Aorta (tissue), 5 donors: ENCODE results near the gene NEUROG3. TPM values are rescaled to one million over a fixed set of nuclear protein-coding genes. Genes with fewer than 3 reads are reported as not detected.

Experiments used
- ATAC-seq: fragments of 200-7000 bp; cut with Tn5 transposase; one replicate; pipeline ENCODE4 v1.9.1; 2022; ENCODE audit warnings: moderate library complexity; ENCODE audit not compliant: low FRiP score
- DNase-seq, 2 donors: peaks; one replicate each; pipeline ENCODE4 v3.0.0-alpha.2; 2020
- H3K27ac ChIP-seq, 2 donors: one replicate each; pipeline ENCODE4 v1.5.1; 2013; ENCODE audit warnings: low read length in 2 of 2, mild to moderate bottlenecking in 2 of 2, moderate library complexity in 2 of 2, control low read depth in 1 of 2, inconsistent platforms in 1 of 2, low read depth in 1 of 2
- H3K27me3 ChIP-seq, 2 donors: one replicate each; pipeline ENCODE4 v1.6.1; 2013; ENCODE audit warnings: control low read depth in 1 of 2, low read length in 1 of 2, mild to moderate bottlenecking in 1 of 2, moderate library complexity in 1 of 2; ENCODE audit not compliant: insufficient read depth in 2 of 2, control insufficient read depth in 1 of 2
- H3K36me3 ChIP-seq, 2 donors: one replicate each; pipeline ENCODE4 v1.6.1; 2013; ENCODE audit warnings: control low read depth in 1 of 2, low read length in 1 of 2, mild to moderate bottlenecking in 1 of 2; ENCODE audit not compliant: insufficient read depth in 2 of 2, control insufficient read depth in 1 of 2
- H3K4me1 ChIP-seq, 2 donors: one replicate each; pipeline ENCODE4 v1.6.1; 2013; ENCODE audit warnings: low read length in 2 of 2, control low read depth in 1 of 2, mild to moderate bottlenecking in 1 of 2, moderate library complexity in 1 of 2; ENCODE audit not compliant: insufficient read depth in 2 of 2, control insufficient read depth in 1 of 2
- H3K4me3 ChIP-seq, 2 donors: one replicate each; pipeline ENCODE4 v1.5.1; 2013; ENCODE audit warnings: low read length in 2 of 2, control low read depth in 1 of 2, mild to moderate bottlenecking in 1 of 2
- H3K9me3 ChIP-seq: one replicate; pipeline ENCODE4 v1.6.1; 2013; ENCODE audit warnings: mild to moderate bottlenecking, low read length; ENCODE audit not compliant: control insufficient read depth
- WGBS, 2 donors: extraction: QIAGEN DNeasy Blood & Tissue Kit; methylation state at CpG; one replicate each; pipeline ENCODE4 v1.1.7; 2013; 5-methylcytosine and 5-hydroxymethylcytosine counted together
- intact Hi-C, 2 donors: fragments of 100-400 bp; cut with DNase I; formaldehyde crosslinking; loops; one replicate each; pipeline versions ENCODE4 v1.14.2 to v1.15.0; 2022
- polyA plus RNA-seq, 2 donors: library from polyadenylated mRNA; stranded (reverse); fragments of 200-250 nt; gene quantifications; one replicate each; pipeline ENCODE4 v1.2.3, GENCODE V29; 2013
- total RNA-seq, 2 donors: library from RNA; stranded (reverse); fragmentation: NEBNext Ultra II Directional; extraction: Animal tissue kit (Norgen Biotek cat#: 25700); gene quantifications; one replicate each; pipeline ENCODE4 v1.2.1, GENCODE V29; 2021
- donor health status: healthy with polysubstance abuse.
- donor health status: Bipolar disorder and iron deficiency.
- donor health status: DM: no; HTN: no; CAD: no.
- donor health status: DM: no; HTN: no; CAD: no.
- donor health status: DM: yes; HTN: yes; CAD: no.

Gene NEUROG3
- total and polyA plus RNA-seq, 4 donors, result 1.1 TPM; not detected in 3

DNA sequence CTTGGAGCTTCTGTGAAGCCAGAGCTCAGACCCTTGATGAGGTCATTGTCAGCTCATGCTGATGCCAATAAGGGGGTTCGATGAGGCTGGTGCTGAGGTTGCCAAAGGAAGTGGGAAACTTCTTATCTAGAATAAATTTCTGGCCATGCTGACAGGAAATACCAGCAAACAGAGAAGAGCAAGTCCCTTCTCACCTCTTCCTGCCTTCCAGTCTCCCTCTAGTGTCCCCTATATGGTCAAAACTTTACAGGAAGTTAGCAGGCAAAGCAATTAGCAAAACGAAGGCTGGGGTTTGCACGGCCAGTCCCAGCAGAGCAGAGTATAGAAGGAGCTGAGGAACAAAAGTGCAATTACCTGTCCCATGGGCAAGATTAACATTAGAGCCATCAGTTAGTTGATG, 15.1 kb upstream of the NEUROG3 start:
- DNase-seq (no peak), ATAC-seq (no peak)
- H3K9me3 ChIP-seq, result peaks cover 1% of the 10 kb centered on the region
- H3K36me3 ChIP-seq, result no peaks in the 10 kb centered on the region
- peaks cover 0 to 1% of the 10 kb centered on the region in 2 donors for H3K27me3 ChIP-seq
- no peak overlapping the region for H3K27ac ChIP-seq
- intact Hi-C loops, result no loop called here
- WGBS, 2 donors, result 24 to 37% methylated on average over 3 of the region's 3 CpGs
- H3K4me3 ChIP-seq, result no peak overlapping the region
- no peaks in the 10 kb centered on the region for H3K4me1 ChIP-seq

DNA sequence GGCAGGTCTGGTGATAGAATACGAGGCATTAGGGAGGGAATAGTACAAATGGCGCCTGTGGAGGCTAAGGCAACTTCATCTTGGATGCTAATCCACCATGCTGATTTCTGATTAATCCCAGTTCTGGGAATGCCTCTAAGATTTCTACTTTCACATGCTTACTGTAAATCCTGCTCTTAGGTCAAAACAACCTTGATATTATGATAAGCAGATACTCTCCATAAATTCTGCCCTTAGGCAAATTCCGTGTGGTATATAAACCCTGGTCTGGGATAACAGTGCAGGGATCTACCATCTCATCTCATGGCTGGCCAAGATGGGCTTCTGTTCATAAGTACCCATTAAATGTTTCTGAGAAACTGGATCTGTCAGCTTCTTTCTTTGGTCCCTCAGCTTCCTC, 11.4 kb upstream of the NEUROG3 start:
- H3K9me3 ChIP-seq, result peaks cover 1% of the 10 kb centered on the region
- no peaks in the 10 kb centered on the region for H3K4me1 ChIP-seq
- ATAC-seq (no peak), DNase-seq (no peak)
- 85 to 87% methylated on average over 3 of the region's 3 CpGs for WGBS, 2 donors
- no peak overlapping the region for H3K4me3 ChIP-seq
- no peaks in the 10 kb centered on the region for H3K36me3 ChIP-seq
- H3K27me3 ChIP-seq, result peaks cover 0 to 1% of the 10 kb centered on the region in 2 donors
- no peak overlapping the region for H3K27ac ChIP-seq
- intact Hi-C loops, result no loop called here

DNA sequence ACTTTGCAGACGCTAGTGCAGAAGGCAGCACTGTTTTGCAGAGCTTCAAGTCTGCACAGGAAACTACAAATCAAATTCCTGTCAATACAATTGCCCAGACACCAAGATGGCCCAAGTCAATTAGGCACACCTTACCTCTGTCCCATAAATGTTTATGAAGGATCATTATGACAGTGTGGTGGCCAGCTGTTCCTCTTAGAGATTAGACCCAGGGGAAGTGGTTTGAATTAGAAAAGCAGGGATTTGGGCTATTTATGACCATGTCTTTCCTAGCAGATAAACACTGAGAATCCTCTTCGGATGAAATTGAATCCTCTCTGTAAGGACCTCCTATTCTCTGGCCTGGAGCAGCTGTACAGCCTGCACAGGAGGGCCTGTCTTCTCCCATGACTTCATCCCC, 9.9 kb upstream of the NEUROG3 start:
- WGBS, 2 donors, result 35 to 49% methylated on average over 2 of the region's 2 CpGs
- H3K36me3 ChIP-seq, result no peaks in the 10 kb centered on the region
- no peaks in the 10 kb centered on the region for H3K4me1 ChIP-seq
- no peak overlapping the region for H3K27ac ChIP-seq
- H3K4me3 ChIP-seq, result no peak overlapping the region
- peaks cover 1% of the 10 kb centered on the region for H3K9me3 ChIP-seq
- intact Hi-C loops, result no loop called here
- DNase-seq (no peak), ATAC-seq (no peak)
- H3K27me3 ChIP-seq, result peaks cover 0 to 1% of the 10 kb centered on the region in 2 donors

DNA sequence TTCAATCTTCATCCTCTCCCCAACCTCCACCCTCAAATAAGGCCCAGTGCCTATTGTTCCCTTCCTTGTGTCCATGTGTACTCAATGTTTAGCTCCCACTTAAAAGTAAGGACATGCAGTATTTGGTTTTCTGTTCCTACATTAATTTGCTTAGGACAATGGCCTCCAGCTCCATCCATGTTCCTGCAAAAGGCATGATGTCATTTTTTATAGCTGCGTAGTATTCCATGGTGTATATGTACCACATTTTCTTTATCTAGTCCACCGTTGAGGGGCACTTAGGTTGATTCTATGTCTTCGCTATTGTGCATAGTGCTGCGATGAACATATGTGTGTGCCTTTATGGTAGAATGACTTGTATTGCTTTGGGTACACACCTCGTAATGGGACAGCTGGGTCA, 7.2 kb upstream of the NEUROG3 start:
- H3K27me3 ChIP-seq, result peaks cover 0 to 1% of the 10 kb centered on the region in 2 donors
- WGBS, 2 donors, result 72 to 85% methylated on average over 5 of the region's 5 CpGs
- intact Hi-C loops, result no loop called here
- H3K4me3 ChIP-seq, result no peak overlapping the region
- ATAC-seq (no peak), DNase-seq (no peak)
- H3K4me1 ChIP-seq, result no peaks in the 10 kb centered on the region
- H3K36me3 ChIP-seq, result no peaks in the 10 kb centered on the region
- no peak overlapping the region for H3K27ac ChIP-seq
- no peaks in the 10 kb centered on the region for H3K9me3 ChIP-seq

DNA sequence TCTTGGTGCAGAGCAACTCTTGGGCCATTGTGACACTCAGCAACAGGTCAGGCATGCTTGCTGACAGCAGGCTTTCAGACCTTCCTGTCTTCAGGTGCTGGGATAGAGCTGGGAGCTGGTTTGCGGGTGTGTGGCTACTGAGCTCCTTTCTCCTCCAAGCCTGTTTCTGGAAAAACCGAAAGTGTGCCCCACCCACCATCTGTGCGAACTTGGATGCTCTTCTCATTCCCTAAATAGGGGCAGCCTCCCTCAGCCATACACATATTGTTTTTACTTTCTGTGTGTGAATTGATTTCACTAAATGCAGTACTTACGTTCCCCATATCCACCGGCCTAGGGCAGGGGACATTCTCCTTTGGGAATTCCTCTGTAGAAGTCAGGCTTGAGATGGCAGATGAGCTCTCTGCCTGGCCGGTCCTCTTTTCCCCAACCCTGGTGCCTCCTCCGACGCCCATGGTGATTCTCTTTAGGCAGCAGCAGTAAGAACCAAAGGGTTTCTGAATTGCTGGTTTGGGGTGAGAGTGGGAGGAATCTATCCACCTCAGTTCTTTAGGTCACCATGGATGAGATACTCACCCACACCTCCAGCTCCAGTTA, 6.3 kb upstream of the NEUROG3 start:
- Histone ChIP-seq H3K4me3 (no peak overlapping the region), H3K4me1 (no peaks in the 10 kb centered on the region), H3K9me3 (no peaks in the 10 kb centered on the region), H3K27me3 (no peaks in the 10 kb centered on the region), H3K36me3 (no peaks in the 10 kb centered on the region), H3K27ac (no peak overlapping the region)
- intact Hi-C loops, result no loop called here
- 9 to 12% methylated on average over 8 of the region's 8 CpGs for WGBS, 2 donors
- ATAC-seq, result no peak
- DNase-seq, result no peak

DNA sequence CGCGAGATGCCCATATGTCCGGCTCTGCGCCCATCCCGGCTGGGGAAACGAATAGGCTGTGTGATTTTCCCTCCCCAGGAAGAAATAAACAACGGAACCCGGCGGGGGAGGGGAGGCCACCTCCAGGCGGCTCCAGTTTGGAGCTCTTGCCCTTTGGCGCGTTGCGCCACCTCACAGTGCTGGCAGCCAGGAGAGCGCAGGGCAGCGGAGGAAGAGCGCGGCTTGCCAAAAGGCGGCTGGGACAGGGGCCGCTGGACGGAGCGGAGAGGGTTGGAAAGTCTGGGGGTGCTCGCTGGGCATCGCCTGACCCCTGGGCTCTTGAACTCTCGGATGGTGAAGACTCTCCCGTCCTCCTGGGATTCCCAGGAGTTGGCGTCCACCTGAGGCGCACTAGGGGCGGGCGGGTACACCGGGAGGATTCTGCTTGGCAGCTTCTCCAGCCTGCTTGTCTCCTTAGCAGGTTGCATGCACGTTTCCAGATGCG, 5.3 kb upstream of the NEUROG3 start:
- ATAC-seq (no peak), DNase-seq (no peak)
- Histone ChIP-seq H3K27me3 (no peaks in the 10 kb centered on the region), H3K4me3 (no peak overlapping the region), H3K4me1 (no peaks in the 10 kb centered on the region), H3K27ac (no peak overlapping the region), H3K36me3 (no peaks in the 10 kb centered on the region), H3K9me3 (no peaks in the 10 kb centered on the region)
- WGBS, 2 donors, result 2% methylated on average over 27 to 32 of the region's 32 CpGs
- intact Hi-C loops, result no loop called here

DNA sequence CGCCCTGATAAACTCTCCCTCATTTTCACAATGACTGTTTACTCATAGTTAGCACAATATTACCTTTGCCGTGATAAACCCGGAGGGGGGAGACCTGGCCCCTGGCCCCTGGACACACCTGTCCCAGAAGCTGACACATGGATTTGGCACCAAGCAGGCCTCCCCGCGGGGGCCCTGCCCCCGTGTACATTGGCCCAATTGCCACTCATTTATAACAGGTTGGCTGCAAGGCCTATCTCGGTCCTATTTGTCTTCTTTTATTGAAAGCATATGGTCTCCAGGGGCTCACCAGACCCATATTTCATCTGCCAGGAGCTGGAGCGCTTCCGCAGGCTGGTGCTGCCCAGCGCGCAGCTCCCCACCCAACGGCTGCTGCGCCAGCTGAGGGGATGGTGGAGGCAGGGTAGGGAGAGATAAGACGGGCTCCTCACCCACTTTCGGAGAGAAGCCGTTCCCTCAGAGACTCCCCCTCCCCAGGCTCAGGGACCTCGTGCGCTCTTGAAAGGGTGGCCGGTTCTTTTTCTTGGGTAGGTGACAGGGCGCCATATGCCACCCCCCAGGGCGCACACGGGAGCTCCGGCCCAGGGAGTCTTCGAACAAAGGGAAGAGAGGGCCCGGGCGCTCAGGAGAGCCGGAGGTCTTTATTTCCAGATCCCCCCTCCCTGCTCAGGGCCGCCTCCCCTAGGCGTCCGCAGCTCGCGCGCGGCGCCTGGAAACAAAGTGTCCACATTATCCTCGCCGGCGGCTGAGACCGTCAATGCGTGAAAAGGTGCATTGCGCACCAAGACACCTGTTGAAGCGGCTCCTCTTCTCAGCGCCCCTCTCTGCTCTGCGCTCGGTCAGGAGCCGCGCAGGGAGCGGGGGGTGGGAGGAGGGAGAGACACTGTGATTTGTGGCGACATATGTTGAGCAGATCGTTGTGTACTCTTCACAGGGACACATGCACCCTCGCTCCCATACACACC, 4.3 kb upstream of the NEUROG3 start:
- WGBS, 2 donors, result 0 to 1% methylated on average over 50 to 51 of the region's 51 CpGs
- no peak overlapping the region for H3K27ac ChIP-seq
- DNase-seq (no peak), ATAC-seq (no peak)
- no peaks in the 10 kb centered on the region for H3K27me3 ChIP-seq
- no peaks in the 10 kb centered on the region for H3K9me3 ChIP-seq
- intact Hi-C loops, result no loop called here
- H3K4me3 ChIP-seq, result no peak overlapping the region
- no peaks in the 10 kb centered on the region for H3K4me1 ChIP-seq
- H3K36me3 ChIP-seq, result no peaks in the 10 kb centered on the region

DNA sequence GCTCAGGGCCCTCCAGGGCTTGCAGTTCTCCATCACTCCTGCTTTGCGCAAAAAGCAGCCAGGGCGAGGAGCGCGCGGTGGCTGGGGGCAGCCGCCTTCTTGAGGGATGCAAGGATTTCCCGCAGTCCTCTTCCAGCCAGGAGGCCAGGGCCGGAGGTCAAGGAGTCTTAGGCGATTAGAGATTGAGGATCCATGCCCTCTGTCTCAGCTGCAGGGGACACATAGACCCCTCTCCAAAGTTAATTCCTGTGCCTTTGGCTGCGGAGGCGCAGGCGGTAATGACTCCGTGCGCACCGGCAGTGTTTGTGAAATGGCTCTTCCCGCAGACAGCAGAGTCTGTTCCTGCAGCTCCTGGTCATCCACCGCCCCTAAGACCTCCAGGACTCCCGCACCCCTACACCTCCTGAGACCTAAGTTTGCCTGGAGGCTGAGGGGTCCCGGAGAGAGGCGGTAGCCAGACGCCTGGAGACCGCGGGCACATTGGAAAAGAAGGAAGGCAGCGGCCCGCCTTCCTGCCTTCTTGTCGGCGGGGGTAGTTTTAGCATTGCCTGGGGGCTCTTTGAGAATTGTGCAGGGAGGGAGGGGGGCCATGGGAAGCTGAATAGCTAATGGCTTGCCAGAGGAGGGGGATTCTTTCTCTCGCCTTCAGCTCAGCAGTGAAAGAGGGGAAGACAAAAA, 3.3 kb upstream of the NEUROG3 start:
- Histone ChIP-seq H3K4me3 (no peak overlapping the region), H3K4me1 (no peaks in the 10 kb centered on the region), H3K27ac (no peak overlapping the region), H3K36me3 (no peaks in the 10 kb centered on the region), H3K27me3 (no peaks in the 10 kb centered on the region), H3K9me3 (no peaks in the 10 kb centered on the region)
- intact Hi-C loops, result no loop called here
- ATAC-seq (no peak), DNase-seq (no peak)
- WGBS, 2 donors, result 1 to 2% methylated on average over 28 of the region's 28 CpGs
